ENCODE measurements around the gene LIN7A. TPM values are rescaled to one million over a fixed set of nuclear protein-coding genes. Genes with fewer than 3 reads are reported as not detected.

The LIN7A gene
- total and polyA plus RNA-seq, 9 donors = 2.6 to 13.1 (median 6.6) TPM

GRCh38 chr12:80761838-80762237 is 175.9 kb downstream of the LIN7A start:
- Histone ChIP-seq H3K36me3 (no peaks in the 10 kb centered on the region), H3K4me1 (ENCODE audit: insufficient read depth) (no peaks in the 10 kb centered on the region), H3K27ac (no peak overlapping the region), H3K27me3 (no peaks in the 10 kb centered on the region), H3K9me3 (no peaks in the 10 kb centered on the region), H3K4me3 (no peak overlapping the region)
- 82 to 90% (median 82%) methylated on average over 5 of the region's 5 CpGs for WGBS, 3 donors
- TF ChIP-seq POLR2A (IDR thresholded peaks at IDR 0.05) = no peak
- TF ChIP-seq, protein P1, sequence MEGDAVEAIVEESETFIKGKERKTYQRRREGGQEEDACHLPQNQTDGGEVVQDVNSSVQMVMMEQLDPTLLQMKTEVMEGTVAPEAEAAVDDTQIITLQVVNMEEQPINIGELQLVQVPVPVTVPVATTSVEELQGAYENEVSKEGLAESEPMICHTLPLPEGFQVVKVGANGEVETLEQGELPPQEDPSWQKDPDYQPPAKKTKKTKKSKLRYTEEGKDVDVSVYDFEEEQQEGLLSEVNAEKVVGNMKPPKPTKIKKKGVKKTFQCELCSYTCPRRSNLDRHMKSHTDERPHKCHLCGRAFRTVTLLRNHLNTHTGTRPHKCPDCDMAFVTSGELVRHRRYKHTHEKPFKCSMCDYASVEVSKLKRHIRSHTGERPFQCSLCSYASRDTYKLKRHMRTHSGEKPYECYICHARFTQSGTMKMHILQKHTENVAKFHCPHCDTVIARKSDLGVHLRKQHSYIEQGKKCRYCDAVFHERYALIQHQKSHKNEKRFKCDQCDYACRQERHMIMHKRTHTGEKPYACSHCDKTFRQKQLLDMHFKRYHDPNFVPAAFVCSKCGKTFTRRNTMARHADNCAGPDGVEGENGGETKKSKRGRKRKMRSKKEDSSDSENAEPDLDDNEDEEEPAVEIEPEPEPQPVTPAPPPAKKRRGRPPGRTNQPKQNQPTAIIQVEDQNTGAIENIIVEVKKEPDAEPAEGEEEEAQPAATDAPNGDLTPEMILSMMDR (IDR thresholded peaks at IDR 0.05) = no peak
- TF ChIP-seq EP300 (IDR thresholded peaks at IDR 0.05) = no peak
- intact Hi-C loops (cut with DNase I) = no loop called here
- no peak for DNase-seq

- TF ChIP-seq POLR2A (IDR thresholded peaks at IDR 0.05) (no peak), EP300 (IDR thresholded peaks at IDR 0.05) (no peak)
- TF ChIP-seq, protein P1 (IDR thresholded peaks at IDR 0.05) = no peak
- no peak for DNase-seq
- Histone ChIP-seq H3K4me1 (ENCODE audit: insufficient read depth) (no peaks in the 10 kb centered on the region), H3K27ac (no peak overlapping the region), H3K4me3 (no peak overlapping the region), H3K9me3 (no peaks in the 10 kb centered on the region), H3K27me3 (no peaks in the 10 kb centered on the region), H3K36me3 (no peaks in the 10 kb centered on the region)
- intact Hi-C loops (cut with DNase I) = no loop called here
- WGBS, 3 donors = 71 to 78% (median 75%) methylated on average over 1 of the region's 1 CpG
These were observed 180.9 kb downstream of the LIN7A start for GRCh38 chr12:80756875-80757274.

DNA sequence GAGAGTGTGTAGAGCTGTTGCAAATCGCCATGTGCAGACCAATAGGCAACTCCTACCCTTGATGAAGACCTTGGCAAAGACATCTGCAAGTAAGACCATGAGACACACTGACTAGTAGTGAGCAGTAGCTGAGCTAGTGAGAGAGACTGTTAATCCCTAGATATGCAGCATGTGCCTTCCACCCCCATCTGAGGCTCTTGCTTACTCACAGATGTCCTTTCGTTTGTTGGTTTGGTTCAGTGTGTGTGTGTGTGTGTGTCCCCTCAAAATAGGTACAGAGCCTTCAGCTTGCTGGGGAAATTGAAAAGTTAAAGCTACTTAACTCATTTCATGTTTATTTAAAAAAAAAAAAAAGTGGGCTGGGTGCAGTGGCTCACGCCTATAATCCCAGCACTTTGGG is 183.5 kb downstream of the LIN7A start:
- Histone ChIP-seq H3K4me3 (no peak overlapping the region), H3K27ac (no peak overlapping the region), H3K36me3 (no peaks in the 10 kb centered on the region), H3K27me3 (no peaks in the 10 kb centered on the region), H3K4me1 (ENCODE audit: insufficient read depth) (no peaks in the 10 kb centered on the region), H3K9me3 (no peaks in the 10 kb centered on the region)
- WGBS, 3 donors = 89 to 92% (median 90%) methylated on average over 3 of the region's 3 CpGs
- no peak for DNase-seq
- intact Hi-C loops (cut with DNase I) = no loop called here
- no peak for TF ChIP-seq EP300 (IDR thresholded peaks at IDR 0.05)
- TF ChIP-seq POLR2A (IDR thresholded peaks at IDR 0.05) = no peak
- TF ChIP-seq, protein P1 (IDR thresholded peaks at IDR 0.05) = no peak

DNA sequence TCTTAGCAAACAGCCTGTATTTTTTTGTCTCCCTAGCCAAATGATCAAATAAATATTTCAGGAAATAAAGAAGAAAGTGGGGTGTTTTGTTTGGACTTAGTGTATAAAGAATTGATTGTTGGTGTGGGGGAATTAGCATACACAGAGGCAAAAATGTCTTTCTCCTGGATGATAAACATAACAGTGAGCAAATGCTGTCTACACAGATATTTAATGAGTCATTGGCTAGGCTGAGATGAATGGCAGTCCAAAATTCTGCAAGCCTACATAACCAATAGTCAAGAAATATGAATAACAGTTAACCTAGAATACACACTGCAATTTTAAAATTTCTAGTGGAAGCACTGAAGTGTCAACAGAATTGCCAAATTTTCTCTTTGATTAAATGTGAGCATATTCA is 185.3 kb downstream of the LIN7A start:
- no peak overlapping the region for H3K4me3 ChIP-seq
- H3K4me1 ChIP-seq (ENCODE audit: insufficient read depth) = no peaks in the 10 kb centered on the region
- intact Hi-C loops (cut with DNase I) = no loop called here
- H3K9me3 ChIP-seq = no peaks in the 10 kb centered on the region
- H3K27ac ChIP-seq = no peak overlapping the region
- DNase-seq = no peak
- H3K27me3 ChIP-seq = no peaks in the 10 kb centered on the region
- TF ChIP-seq EP300 (IDR thresholded peaks at IDR 0.05) = no peak
- no peak for TF ChIP-seq POLR2A (IDR thresholded peaks at IDR 0.05)
- TF ChIP-seq, protein P1 (IDR thresholded peaks at IDR 0.05) = no peak
- H3K36me3 ChIP-seq = no peaks in the 10 kb centered on the region

DNA sequence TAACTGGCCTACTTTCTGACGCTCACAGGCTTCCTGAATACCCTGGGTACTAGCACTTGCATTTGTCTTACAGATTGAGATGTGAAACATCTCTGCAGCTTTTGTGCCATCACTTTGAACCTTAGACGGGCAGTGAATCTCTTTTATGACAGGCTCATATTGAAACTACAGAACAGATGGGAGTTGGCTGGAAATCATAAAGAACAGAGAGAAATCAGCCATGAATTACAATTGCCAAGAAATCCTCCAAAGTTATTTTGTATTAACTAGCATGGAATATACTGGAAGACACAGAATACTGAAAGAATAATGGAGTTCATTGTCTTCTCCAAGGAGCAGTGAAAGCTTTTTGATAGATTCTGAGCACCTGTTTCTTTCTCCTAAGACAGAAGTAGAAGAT is 188.3 kb downstream of the LIN7A start:
- WGBS, 3 donors = 63 to 77% (median 72%) methylated on average over 2 of the region's 2 CpGs
- no peak for DNase-seq
- Histone ChIP-seq H3K4me1 (ENCODE audit: insufficient read depth) (no peaks in the 10 kb centered on the region), H3K27me3 (no peaks in the 10 kb centered on the region), H3K4me3 (no peak overlapping the region), H3K9me3 (no peaks in the 10 kb centered on the region), H3K27ac (no peak overlapping the region), H3K36me3 (no peaks in the 10 kb centered on the region)
- intact Hi-C loops (cut with DNase I) = no loop called here
- TF ChIP-seq POLR2A (IDR thresholded peaks at IDR 0.05) (no peak), EP300 (IDR thresholded peaks at IDR 0.05) (no peak)
- TF ChIP-seq, protein P1 (IDR thresholded peaks at IDR 0.05) = no peak
